Measurements from ENCODE around the gene CTSH. TPM values are rescaled to one million over a fixed set of nuclear protein-coding genes. Genes with fewer than 3 reads are reported as not detected.

Gene CTSH
- total RNA-seq, 1 donor from 2014 or later = 6.4 TPM

GRCh38 chr15:78938658-78939488 is 6.0 kb downstream of the CTSH start:
- H3K4me3 Mint-ChIP-seq (ENCODE audit: unreplicated experiment) = no peak overlapping the region
- H3K27me3 Mint-ChIP-seq (ENCODE audit: unreplicated experiment) = peaks cover 28% of the 10 kb centered on the region
- H3K36me3 Mint-ChIP-seq (ENCODE audit: unreplicated experiment) = no peaks in the 10 kb centered on the region
- no peak overlapping the region for H3K27ac Mint-ChIP-seq (ENCODE audit: unreplicated experiment)
- no peak for TF ChIP-seq CTCF (IDR thresholded peaks at IDR 0.05)
- H3K4me1 Mint-ChIP-seq (ENCODE audit: unreplicated experiment) = peaks cover 3% of the 10 kb centered on the region
- no peak for DNase-seq (ENCODE audit: extremely low spot score, unreplicated experiment)
- H3K9me3 Mint-ChIP-seq (ENCODE audit: unreplicated experiment) = no peaks in the 10 kb centered on the region

GRCh38 chr15:78937132-78937739 is 7.6 kb downstream of the CTSH start:
- no peak overlapping the region for H3K4me3 Mint-ChIP-seq (ENCODE audit: unreplicated experiment)
- no peak overlapping the region for H3K27ac Mint-ChIP-seq (ENCODE audit: unreplicated experiment)
- peaks cover 19% of the 10 kb centered on the region for H3K27me3 Mint-ChIP-seq (ENCODE audit: unreplicated experiment)
- DNase-seq (ENCODE audit: extremely low spot score, unreplicated experiment) = no peak
- H3K4me1 Mint-ChIP-seq (ENCODE audit: unreplicated experiment) = peaks cover 4% of the 10 kb centered on the region
- H3K9me3 Mint-ChIP-seq (ENCODE audit: unreplicated experiment) = no peaks in the 10 kb centered on the region
- no peak for TF ChIP-seq CTCF (IDR thresholded peaks at IDR 0.05)
- no peaks in the 10 kb centered on the region for H3K36me3 Mint-ChIP-seq (ENCODE audit: unreplicated experiment)

GRCh38 chr15:78934655-78935023 is 10.2 kb downstream of the CTSH start:
- Mint-ChIP-seq H3K27me3 (ENCODE audit: unreplicated experiment) (peaks cover 20% of the 10 kb centered on the region), H3K4me3 (ENCODE audit: unreplicated experiment) (no peak overlapping the region), H3K9me3 (ENCODE audit: unreplicated experiment) (no peaks in the 10 kb centered on the region), H3K36me3 (ENCODE audit: unreplicated experiment) (no peaks in the 10 kb centered on the region), H3K27ac (ENCODE audit: unreplicated experiment) (no peak overlapping the region), H3K4me1 (ENCODE audit: unreplicated experiment) (peaks cover 6% of the 10 kb centered on the region)
- DNase-seq (ENCODE audit: extremely low spot score, unreplicated experiment) = no peak
- TF ChIP-seq CTCF (IDR thresholded peaks at IDR 0.05) = no peak

GRCh38 chr15:78933823-78934654 is 10.8 kb downstream of the CTSH start:
- H3K36me3 Mint-ChIP-seq (ENCODE audit: unreplicated experiment) = no peaks in the 10 kb centered on the region
- H3K9me3 Mint-ChIP-seq (ENCODE audit: unreplicated experiment) = no peaks in the 10 kb centered on the region
- no peak overlapping the region for H3K27ac Mint-ChIP-seq (ENCODE audit: unreplicated experiment)
- TF ChIP-seq CTCF (IDR thresholded peaks at IDR 0.05) = no peak
- H3K27me3 Mint-ChIP-seq (ENCODE audit: unreplicated experiment) = peaks cover 16% of the 10 kb centered on the region
- H3K4me1 Mint-ChIP-seq (ENCODE audit: unreplicated experiment) = peaks cover 6% of the 10 kb centered on the region
- no peak overlapping the region for H3K4me3 Mint-ChIP-seq (ENCODE audit: unreplicated experiment)
- DNase-seq (ENCODE audit: extremely low spot score, unreplicated experiment) = no peak
